HEK293 (cell line): ENCODE data around the gene NCOA7.
A peak's percentile ranks its signal among the peaks of the same experiment; 100 is the strongest.

ENCODE experiments used
- ATF2 ChIP-seq: fragments of 450-650 bp; formaldehyde crosslinking; IDR thresholded peaks from 2 replicates; pipeline ENCODE4 v1.5.1; 2016; ENCODE audit warnings: missing biosample characterization, missing genetic modification characterization, low read depth
- BCL11A ChIP-seq: fragments of 450-650 bp; formaldehyde crosslinking; IDR thresholded peaks from 2 replicates; pipeline ENCODE4 v1.5.1; 2016; ENCODE audit warnings: low read depth, missing biosample characterization, missing genetic modification characterization
- HOXD13 ChIP-seq: sonication (generic); formaldehyde crosslinking; IDR thresholded peaks from 2 replicates; pipeline ENCODE4 v1.8.0; 2022; ENCODE audit warnings: missing genetic modification reagents, borderline replicate concordance
- RBAK ChIP-seq: fragments of 450-650 bp; formaldehyde crosslinking; IDR thresholded peaks from 2 replicates; pipeline ENCODE4 v1.5.1; 2016; ENCODE audit warnings: missing biosample characterization, missing genetic modification characterization
- ZBTB17 ChIP-seq: fragments of 450-650 bp; formaldehyde crosslinking; IDR thresholded peaks from 2 replicates; pipeline ENCODE4 v1.5.1; 2016; ENCODE audit warnings: missing biosample characterization, missing genetic modification characterization
- ZBTB21 ChIP-seq: fragments of 450-650 bp; formaldehyde crosslinking; IDR thresholded peaks from 2 replicates; pipeline ENCODE4 v1.5.1; 2017; ENCODE audit warnings: missing biosample characterization, missing genetic modification characterization
- ZBTB7A ChIP-seq: fragments of 450-650 bp; formaldehyde crosslinking; IDR thresholded peaks from 2 replicates; pipeline ENCODE4 v1.5.1; 2016; ENCODE audit warnings: low read depth, missing biosample characterization, missing genetic modification characterization
- ZFP69B ChIP-seq: fragments of 450-650 bp; formaldehyde crosslinking; IDR thresholded peaks from 2 replicates; pipeline ENCODE4 v1.5.1; 2016; ENCODE audit warnings: missing biosample characterization, missing genetic modification characterization
- ZNF112 ChIP-seq: fragments of 450-650 bp; formaldehyde crosslinking; IDR thresholded peaks from 2 replicates; pipeline ENCODE4 v1.5.0; 2017; ENCODE audit warnings: missing biosample characterization, missing genetic modification characterization
- ZNF202 ChIP-seq: fragments of 450-650 bp; formaldehyde crosslinking; IDR thresholded peaks from 2 replicates; pipeline ENCODE4 v1.5.1; 2016; ENCODE audit warnings: missing biosample characterization, missing genetic modification characterization, borderline replicate concordance
- ZNF292 ChIP-seq: fragments of 450-650 bp; formaldehyde crosslinking; IDR thresholded peaks from 2 replicates; pipeline ENCODE4 v1.5.1; 2016; ENCODE audit warnings: low read depth, missing biosample characterization, missing genetic modification characterization, borderline replicate concordance
- ZNF335 ChIP-seq: fragments of 450-650 bp; formaldehyde crosslinking; conservative IDR thresholded peaks from 2 replicates; pipeline ENCODE4 v1.5.1; 2016; ENCODE audit warnings: missing biosample characterization, missing genetic modification characterization
- ZNF394 ChIP-seq: fragments of 450-650 bp; formaldehyde crosslinking; IDR thresholded peaks from 2 replicates; pipeline ENCODE4 v1.5.1; 2016; ENCODE audit warnings: missing biosample characterization, missing genetic modification characterization, mild to moderate bottlenecking, moderate library complexity, borderline replicate concordance
- ZNF404 ChIP-seq: fragments of 450-650 bp; formaldehyde crosslinking; IDR thresholded peaks from 2 replicates; pipeline ENCODE4 v1.5.1; 2017; ENCODE audit warnings: missing biosample characterization, missing genetic modification characterization
- ZNF433 ChIP-seq: fragments of 450-650 bp; formaldehyde crosslinking; IDR thresholded peaks from 2 replicates; pipeline ENCODE4 v1.5.1; 2016; ENCODE audit warnings: missing biosample characterization, missing genetic modification characterization, low read depth
- ZNF639 ChIP-seq: fragments of 450-650 bp; formaldehyde crosslinking; IDR thresholded peaks from 2 replicates; pipeline ENCODE4 v1.5.1; 2016; ENCODE audit warnings: missing biosample characterization, missing genetic modification characterization
- ZNF664 ChIP-seq: fragments of 450-650 bp; formaldehyde crosslinking; IDR thresholded peaks from 2 replicates; pipeline ENCODE4 v1.5.1; 2016; ENCODE audit warnings: missing biosample characterization, missing genetic modification characterization
- ZNF670 ChIP-seq: fragments of 450-650 bp; formaldehyde crosslinking; IDR thresholded peaks from 2 replicates; pipeline ENCODE4 v1.5.1; 2016; ENCODE audit warnings: missing biosample characterization, missing genetic modification characterization, low read depth
- ZSCAN23 ChIP-seq: fragments of 450-650 bp; formaldehyde crosslinking; IDR thresholded peaks from 2 replicates; pipeline ENCODE4 v1.5.1; 2016; ENCODE audit warnings: missing biosample characterization, missing genetic modification characterization
- ZXDB ChIP-seq: fragments of 450-650 bp; formaldehyde crosslinking; IDR thresholded peaks from 2 replicates; pipeline ENCODE4 v1.5.1; 2016; ENCODE audit warnings: missing biosample characterization, missing genetic modification characterization
- TF ChIP-seq, protein P1 (sequence below): fragments of 450-650 bp; formaldehyde crosslinking; IDR thresholded peaks from 2 replicates; pipeline ENCODE4 v1.5.1; 2017; ENCODE audit warnings: missing biosample characterization, missing genetic modification characterization
- TF ChIP-seq, protein P2 (sequence below): fragments of 450-650 bp; formaldehyde crosslinking; IDR thresholded peaks from 2 replicates; pipeline ENCODE4 v1.5.1; 2016; ENCODE audit warnings: missing biosample characterization, missing genetic modification characterization
- TF ChIP-seq, protein P3 (sequence below): fragments of 450-650 bp; formaldehyde crosslinking; IDR thresholded peaks from 2 replicates; pipeline ENCODE4 v1.5.1; 2016; ENCODE audit warnings: missing biosample characterization, missing genetic modification characterization, borderline replicate concordance
- TF ChIP-seq, protein P4 (sequence below): fragments of 450-650 bp; formaldehyde crosslinking; IDR thresholded peaks from 2 replicates; pipeline ENCODE4 v1.5.1; 2016; ENCODE audit warnings: missing biosample characterization, missing genetic modification characterization

Gene NCOA7

GRCh38 chr6:125797120-125797885 is 6.5 kb downstream of the NCOA7 start (continued):
- TF ChIP-seq ZNF639 (tag by site-specific recombination) (no peak), ZNF292 (tag by site-specific recombination) (no peak), ZNF112 (tag by site-specific recombination) (no peak), ZNF394 (tag by site-specific recombination) (no peak), ZNF664 (tag by site-specific recombination) (no peak), ZXDB (tag by site-specific recombination) (peak; percentile 54), ZNF335 (tag by site-specific recombination) (no peak), ZBTB21 (tag by site-specific recombination) (no peak), RBAK (tag by site-specific recombination) (no peak), ZFP69B (no peak), HOXD13 (no peak), ZNF404 (no peak), ZNF433 (tag by site-specific recombination) (no peak), ATF2 (tag by site-specific recombination) (0 out of 2 replicates have a peak, but pooled peaks have one; percentile 3), ZBTB7A (tag by site-specific recombination) (no peak), BCL11A (tag by site-specific recombination) (no peak), ZNF670 (tag by site-specific recombination) (no peak), ZNF202 (tag by site-specific recombination) (no peak), ZBTB17 (tag by site-specific recombination) (peak; percentile 67), ZSCAN23 (tag by site-specific recombination) (no peak)
- TF ChIP-seq, protein P1, sequence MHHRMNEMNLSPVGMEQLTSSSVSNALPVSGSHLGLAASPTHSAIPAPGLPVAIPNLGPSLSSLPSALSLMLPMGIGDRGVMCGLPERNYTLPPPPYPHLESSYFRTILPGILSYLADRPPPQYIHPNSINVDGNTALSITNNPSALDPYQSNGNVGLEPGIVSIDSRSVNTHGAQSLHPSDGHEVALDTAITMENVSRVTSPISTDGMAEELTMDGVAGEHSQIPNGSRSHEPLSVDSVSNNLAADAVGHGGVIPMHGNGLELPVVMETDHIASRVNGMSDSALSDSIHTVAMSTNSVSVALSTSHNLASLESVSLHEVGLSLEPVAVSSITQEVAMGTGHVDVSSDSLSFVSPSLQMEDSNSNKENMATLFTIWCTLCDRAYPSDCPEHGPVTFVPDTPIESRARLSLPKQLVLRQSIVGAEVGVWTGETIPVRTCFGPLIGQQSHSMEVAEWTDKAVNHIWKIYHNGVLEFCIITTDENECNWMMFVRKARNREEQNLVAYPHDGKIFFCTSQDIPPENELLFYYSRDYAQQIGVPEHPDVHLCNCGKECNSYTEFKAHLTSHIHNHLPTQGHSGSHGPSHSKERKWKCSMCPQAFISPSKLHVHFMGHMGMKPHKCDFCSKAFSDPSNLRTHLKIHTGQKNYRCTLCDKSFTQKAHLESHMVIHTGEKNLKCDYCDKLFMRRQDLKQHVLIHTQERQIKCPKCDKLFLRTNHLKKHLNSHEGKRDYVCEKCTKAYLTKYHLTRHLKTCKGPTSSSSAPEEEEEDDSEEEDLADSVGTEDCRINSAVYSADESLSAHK (tag by site-specific recombination) = no peak
- TF ChIP-seq, protein P2, sequence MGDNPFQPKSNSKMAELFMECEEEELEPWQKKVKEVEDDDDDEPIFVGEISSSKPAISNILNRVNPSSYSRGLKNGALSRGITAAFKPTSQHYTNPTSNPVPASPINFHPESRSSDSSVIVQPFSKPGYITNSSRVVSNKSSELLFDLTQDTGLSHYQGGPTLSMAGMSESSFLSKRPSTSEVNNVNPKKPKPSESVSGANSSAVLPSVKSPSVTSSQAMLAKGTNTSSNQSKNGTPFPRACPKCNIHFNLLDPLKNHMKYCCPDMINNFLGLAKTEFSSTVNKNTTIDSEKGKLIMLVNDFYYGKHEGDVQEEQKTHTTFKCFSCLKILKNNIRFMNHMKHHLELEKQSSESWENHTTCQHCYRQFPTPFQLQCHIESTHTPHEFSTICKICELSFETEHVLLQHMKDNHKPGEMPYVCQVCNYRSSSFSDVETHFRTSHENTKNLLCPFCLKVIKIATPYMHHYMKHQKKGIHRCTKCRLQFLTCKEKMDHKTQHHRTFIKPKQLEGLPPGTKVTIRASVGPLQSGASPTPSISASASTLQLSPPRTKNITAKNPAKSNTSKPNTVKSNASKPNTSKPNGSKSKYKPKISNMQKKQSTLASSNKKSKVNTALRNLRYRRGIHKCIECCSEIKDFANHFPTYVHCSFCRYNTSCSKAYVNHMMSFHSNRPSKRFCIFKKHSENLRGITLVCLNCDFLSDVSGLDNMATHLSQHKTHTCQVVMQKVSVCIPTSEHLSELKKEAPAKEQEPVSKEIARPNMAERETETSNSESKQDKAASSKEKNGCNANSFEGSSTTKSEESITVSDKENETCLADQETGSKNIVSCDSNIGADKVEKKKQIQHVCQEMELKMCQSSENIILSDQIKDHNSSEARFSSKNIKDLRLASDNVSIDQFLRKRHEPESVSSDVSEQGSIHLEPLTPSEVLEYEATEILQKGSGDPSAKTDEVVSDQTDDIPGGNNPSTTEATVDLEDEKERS (tag by site-specific recombination) = no peak
- TF ChIP-seq, protein P3, sequence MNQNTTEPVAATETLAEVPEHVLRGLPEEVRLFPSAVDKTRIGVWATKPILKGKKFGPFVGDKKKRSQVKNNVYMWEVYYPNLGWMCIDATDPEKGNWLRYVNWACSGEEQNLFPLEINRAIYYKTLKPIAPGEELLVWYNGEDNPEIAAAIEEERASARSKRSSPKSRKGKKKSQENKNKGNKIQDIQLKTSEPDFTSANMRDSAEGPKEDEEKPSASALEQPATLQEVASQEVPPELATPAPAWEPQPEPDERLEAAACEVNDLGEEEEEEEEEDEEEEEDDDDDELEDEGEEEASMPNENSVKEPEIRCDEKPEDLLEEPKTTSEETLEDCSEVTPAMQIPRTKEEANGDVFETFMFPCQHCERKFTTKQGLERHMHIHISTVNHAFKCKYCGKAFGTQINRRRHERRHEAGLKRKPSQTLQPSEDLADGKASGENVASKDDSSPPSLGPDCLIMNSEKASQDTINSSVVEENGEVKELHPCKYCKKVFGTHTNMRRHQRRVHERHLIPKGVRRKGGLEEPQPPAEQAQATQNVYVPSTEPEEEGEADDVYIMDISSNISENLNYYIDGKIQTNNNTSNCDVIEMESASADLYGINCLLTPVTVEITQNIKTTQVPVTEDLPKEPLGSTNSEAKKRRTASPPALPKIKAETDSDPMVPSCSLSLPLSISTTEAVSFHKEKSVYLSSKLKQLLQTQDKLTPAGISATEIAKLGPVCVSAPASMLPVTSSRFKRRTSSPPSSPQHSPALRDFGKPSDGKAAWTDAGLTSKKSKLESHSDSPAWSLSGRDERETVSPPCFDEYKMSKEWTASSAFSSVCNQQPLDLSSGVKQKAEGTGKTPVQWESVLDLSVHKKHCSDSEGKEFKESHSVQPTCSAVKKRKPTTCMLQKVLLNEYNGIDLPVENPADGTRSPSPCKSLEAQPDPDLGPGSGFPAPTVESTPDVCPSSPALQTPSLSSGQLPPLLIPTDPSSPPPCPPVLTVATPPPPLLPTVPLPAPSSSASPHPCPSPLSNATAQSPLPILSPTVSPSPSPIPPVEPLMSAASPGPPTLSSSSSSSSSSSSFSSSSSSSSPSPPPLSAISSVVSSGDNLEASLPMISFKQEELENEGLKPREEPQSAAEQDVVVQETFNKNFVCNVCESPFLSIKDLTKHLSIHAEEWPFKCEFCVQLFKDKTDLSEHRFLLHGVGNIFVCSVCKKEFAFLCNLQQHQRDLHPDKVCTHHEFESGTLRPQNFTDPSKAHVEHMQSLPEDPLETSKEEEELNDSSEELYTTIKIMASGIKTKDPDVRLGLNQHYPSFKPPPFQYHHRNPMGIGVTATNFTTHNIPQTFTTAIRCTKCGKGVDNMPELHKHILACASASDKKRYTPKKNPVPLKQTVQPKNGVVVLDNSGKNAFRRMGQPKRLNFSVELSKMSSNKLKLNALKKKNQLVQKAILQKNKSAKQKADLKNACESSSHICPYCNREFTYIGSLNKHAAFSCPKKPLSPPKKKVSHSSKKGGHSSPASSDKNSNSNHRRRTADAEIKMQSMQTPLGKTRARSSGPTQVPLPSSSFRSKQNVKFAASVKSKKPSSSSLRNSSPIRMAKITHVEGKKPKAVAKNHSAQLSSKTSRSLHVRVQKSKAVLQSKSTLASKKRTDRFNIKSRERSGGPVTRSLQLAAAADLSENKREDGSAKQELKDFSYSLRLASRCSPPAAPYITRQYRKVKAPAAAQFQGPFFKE (tag by site-specific recombination) = no peak
- TF ChIP-seq, protein P4, sequence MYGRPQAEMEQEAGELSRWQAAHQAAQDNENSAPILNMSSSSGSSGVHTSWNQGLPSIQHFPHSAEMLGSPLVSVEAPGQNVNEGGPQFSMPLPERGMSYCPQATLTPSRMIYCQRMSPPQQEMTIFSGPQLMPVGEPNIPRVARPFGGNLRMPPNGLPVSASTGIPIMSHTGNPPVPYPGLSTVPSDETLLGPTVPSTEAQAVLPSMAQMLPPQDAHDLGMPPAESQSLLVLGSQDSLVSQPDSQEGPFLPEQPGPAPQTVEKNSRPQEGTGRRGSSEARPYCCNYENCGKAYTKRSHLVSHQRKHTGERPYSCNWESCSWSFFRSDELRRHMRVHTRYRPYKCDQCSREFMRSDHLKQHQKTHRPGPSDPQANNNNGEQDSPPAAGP (tag by site-specific recombination) = no peak
